T-helper 2 cell treated with Interferon-gamma antibody and Interleukin-4, amounts not matched to agents 5 μg/mL and 100 μg/mL, for 36 hours (primary cell): ENCODE measurements around the gene PDE4D.
A peak's percentile ranks its signal among the peaks of the same experiment; 100 is the strongest.

Experiments used
- DNase-seq: peaks from one replicate; pipeline ENCODE4 v3.0.0; 2021; ENCODE audit warnings: low spot score
- H3K27ac Mint-ChIP-seq: one replicate; pipeline ENCODE4 v1.8.0; 2021; ENCODE audit warnings: mild to moderate bottlenecking, mixed read lengths
- H3K27me3 Mint-ChIP-seq: one replicate; pipeline ENCODE4 v1.8.0; 2021; ENCODE audit warnings: low read depth, mixed read lengths
- H3K36me3 Mint-ChIP-seq: one replicate; pipeline ENCODE4 v1.8.0; 2021; ENCODE audit warnings: low read depth, mixed read lengths
- H3K4me1 Mint-ChIP-seq: one replicate; pipeline ENCODE4 v1.8.0; 2021; ENCODE audit warnings: low read depth, mixed read lengths
- H3K4me3 Mint-ChIP-seq: one replicate; pipeline ENCODE4 v1.8.0; 2022; ENCODE audit warnings: mild to moderate bottlenecking, moderate library complexity, mixed read lengths
- H3K9me3 Mint-ChIP-seq: one replicate; pipeline ENCODE4 v1.8.0; 2021; ENCODE audit warnings: mixed read lengths

Gene PDE4D

GRCh38 chr5:58986281-58986680 is 907.2 kb downstream of the PDE4D start:
- Mint-ChIP-seq H3K4me1 (peaks cover 4% of the 10 kb centered on the region), H3K27ac (no peak overlapping the region), H3K27me3 (no peaks in the 10 kb centered on the region), H3K36me3 (peaks cover 61% of the 10 kb centered on the region), H3K4me3 (no peak overlapping the region), H3K9me3 (no peaks in the 10 kb centered on the region)
- DNase-seq, result no peak

GRCh38 chr5:58985759-58986158 is 907.8 kb downstream of the PDE4D start:
- H3K4me1 Mint-ChIP-seq, result peaks cover 4% of the 10 kb centered on the region
- H3K4me3 Mint-ChIP-seq, result no peak overlapping the region
- no peak overlapping the region for H3K27ac Mint-ChIP-seq
- H3K27me3 Mint-ChIP-seq, result no peaks in the 10 kb centered on the region
- no peak for DNase-seq
- H3K9me3 Mint-ChIP-seq, result no peaks in the 10 kb centered on the region
- H3K36me3 Mint-ChIP-seq, result peaks cover 61% of the 10 kb centered on the region

GRCh38 chr5:58985311-58985710 is 908.2 kb downstream of the PDE4D start:
- peaks cover 63% of the 10 kb centered on the region for H3K36me3 Mint-ChIP-seq

GRCh38 chr5:58983526-58984452 is 909.7 kb downstream of the PDE4D start:
- no peaks in the 10 kb centered on the region for H3K27me3 Mint-ChIP-seq
- H3K27ac Mint-ChIP-seq, result no peak overlapping the region
- no peaks in the 10 kb centered on the region for H3K9me3 Mint-ChIP-seq
- no peak overlapping the region for H3K4me3 Mint-ChIP-seq
- H3K36me3 Mint-ChIP-seq, result peaks cover 60% of the 10 kb centered on the region
- DNase-seq, result no peak
- H3K4me1 Mint-ChIP-seq, result peaks cover 3% of the 10 kb centered on the region

More at GRCh38 chr5:58985311-58985710, 908.2 kb downstream of the PDE4D start:
- H3K27me3 Mint-ChIP-seq, result no peaks in the 10 kb centered on the region
- no peak overlapping the region for H3K4me3 Mint-ChIP-seq
- H3K27ac Mint-ChIP-seq, result no peak overlapping the region
- DNase-seq, result no peak
- H3K4me1 Mint-ChIP-seq, result peaks cover 4% of the 10 kb centered on the region
- H3K9me3 Mint-ChIP-seq, result no peaks in the 10 kb centered on the region

- H3K4me3 Mint-ChIP-seq, result no peak overlapping the region
- H3K9me3 Mint-ChIP-seq, result no peaks in the 10 kb centered on the region
Observed at GRCh38 chr5:58980890-58981289, 912.6 kb downstream of the PDE4D start.

GRCh38 chr5:58979090-58979489 is 914.4 kb downstream of the PDE4D start:
- Mint-ChIP-seq H3K4me3 (no peak overlapping the region), H3K4me1 (peaks cover 6% of the 10 kb centered on the region), H3K27ac (no peak overlapping the region), H3K36me3 (peaks cover 68% of the 10 kb centered on the region), H3K9me3 (no peaks in the 10 kb centered on the region), H3K27me3 (no peaks in the 10 kb centered on the region)
- no peak for DNase-seq

More at GRCh38 chr5:58980890-58981289, 912.6 kb downstream of the PDE4D start:
- no peaks in the 10 kb centered on the region for H3K27me3 Mint-ChIP-seq
- peaks cover 57% of the 10 kb centered on the region for H3K36me3 Mint-ChIP-seq
- H3K4me1 Mint-ChIP-seq, result peaks cover 6% of the 10 kb centered on the region
- no peak for DNase-seq
- H3K27ac Mint-ChIP-seq, result peak overlapping the region; percentile 34

GRCh38 chr5:58974601-58975000 is 918.9 kb downstream of the PDE4D start:
- Mint-ChIP-seq H3K27ac (no peak overlapping the region), H3K4me1 (peaks cover 3% of the 10 kb centered on the region), H3K9me3 (no peaks in the 10 kb centered on the region), H3K4me3 (no peak overlapping the region), H3K27me3 (no peaks in the 10 kb centered on the region), H3K36me3 (peaks cover 64% of the 10 kb centered on the region)
- no peak for DNase-seq

GRCh38 chr5:58974083-58974482 is 919.4 kb downstream of the PDE4D start:
- H3K4me3 Mint-ChIP-seq, result no peak overlapping the region
- H3K9me3 Mint-ChIP-seq, result no peaks in the 10 kb centered on the region
- H3K4me1 Mint-ChIP-seq, result peaks cover 3% of the 10 kb centered on the region
- no peaks in the 10 kb centered on the region for H3K27me3 Mint-ChIP-seq
- H3K27ac Mint-ChIP-seq, result no peak overlapping the region
- no peak for DNase-seq
- H3K36me3 Mint-ChIP-seq, result peaks cover 64% of the 10 kb centered on the region

GRCh38 chr5:58972301-58972700 is 921.2 kb downstream of the PDE4D start:
- Mint-ChIP-seq H3K27me3 (no peaks in the 10 kb centered on the region), H3K27ac (no peak overlapping the region), H3K36me3 (peaks cover 56% of the 10 kb centered on the region), H3K4me1 (no peaks in the 10 kb centered on the region), H3K4me3 (no peak overlapping the region), H3K9me3 (no peaks in the 10 kb centered on the region)
- no peak for DNase-seq

GRCh38 chr5:58970766-58971165 is 922.8 kb downstream of the PDE4D start:
- H3K9me3 Mint-ChIP-seq, result no peaks in the 10 kb centered on the region
- no peaks in the 10 kb centered on the region for H3K4me1 Mint-ChIP-seq
- peaks cover 42% of the 10 kb centered on the region for H3K36me3 Mint-ChIP-seq
- DNase-seq, result no peak
- H3K27me3 Mint-ChIP-seq, result no peaks in the 10 kb centered on the region
- no peak overlapping the region for H3K4me3 Mint-ChIP-seq
- H3K27ac Mint-ChIP-seq, result no peak overlapping the region

GRCh38 chr5:58969795-58970194 is 923.7 kb downstream of the PDE4D start:
- H3K4me3 Mint-ChIP-seq, result no peak overlapping the region
- H3K4me1 Mint-ChIP-seq, result no peaks in the 10 kb centered on the region
- no peaks in the 10 kb centered on the region for H3K9me3 Mint-ChIP-seq
- peaks cover 34% of the 10 kb centered on the region for H3K36me3 Mint-ChIP-seq
- no peaks in the 10 kb centered on the region for H3K27me3 Mint-ChIP-seq
- DNase-seq, result no peak
- H3K27ac Mint-ChIP-seq, result no peak overlapping the region

- Mint-ChIP-seq H3K4me1 (no peaks in the 10 kb centered on the region), H3K27ac (no peak overlapping the region), H3K4me3 (no peak overlapping the region), H3K27me3 (no peaks in the 10 kb centered on the region), H3K9me3 (no peaks in the 10 kb centered on the region), H3K36me3 (peaks cover 30% of the 10 kb centered on the region)
- DNase-seq, result no peak
Observed at GRCh38 chr5:58969253-58969652, 924.3 kb downstream of the PDE4D start.

GRCh38 chr5:58968350-58968749 is 925.2 kb downstream of the PDE4D start:
- no peaks in the 10 kb centered on the region for H3K27me3 Mint-ChIP-seq
- H3K27ac Mint-ChIP-seq, result no peak overlapping the region
- H3K36me3 Mint-ChIP-seq, result peaks cover 23% of the 10 kb centered on the region
- no peak for DNase-seq
- no peak overlapping the region for H3K4me3 Mint-ChIP-seq
- no peaks in the 10 kb centered on the region for H3K4me1 Mint-ChIP-seq
- H3K9me3 Mint-ChIP-seq, result no peaks in the 10 kb centered on the region

GRCh38 chr5:58967597-58968281 is 925.8 kb downstream of the PDE4D start:
- Mint-ChIP-seq H3K36me3 (peaks cover 17% of the 10 kb centered on the region), H3K4me3 (no peak overlapping the region), H3K27me3 (no peaks in the 10 kb centered on the region), H3K27ac (no peak overlapping the region), H3K4me1 (no peaks in the 10 kb centered on the region), H3K9me3 (no peaks in the 10 kb centered on the region)
- no peak for DNase-seq
